ENCODE measurements around the gene MTERF4.

MTERF4 gene

GRCh38 chr2:241084856-241085444, 17.1 kb downstream of the MTERF4 start:
- DNase-seq = no peak

- no peak for DNase-seq
Measured at GRCh38 chr2:241083091-241083415, 19.0 kb downstream of the MTERF4 start.

DNA sequence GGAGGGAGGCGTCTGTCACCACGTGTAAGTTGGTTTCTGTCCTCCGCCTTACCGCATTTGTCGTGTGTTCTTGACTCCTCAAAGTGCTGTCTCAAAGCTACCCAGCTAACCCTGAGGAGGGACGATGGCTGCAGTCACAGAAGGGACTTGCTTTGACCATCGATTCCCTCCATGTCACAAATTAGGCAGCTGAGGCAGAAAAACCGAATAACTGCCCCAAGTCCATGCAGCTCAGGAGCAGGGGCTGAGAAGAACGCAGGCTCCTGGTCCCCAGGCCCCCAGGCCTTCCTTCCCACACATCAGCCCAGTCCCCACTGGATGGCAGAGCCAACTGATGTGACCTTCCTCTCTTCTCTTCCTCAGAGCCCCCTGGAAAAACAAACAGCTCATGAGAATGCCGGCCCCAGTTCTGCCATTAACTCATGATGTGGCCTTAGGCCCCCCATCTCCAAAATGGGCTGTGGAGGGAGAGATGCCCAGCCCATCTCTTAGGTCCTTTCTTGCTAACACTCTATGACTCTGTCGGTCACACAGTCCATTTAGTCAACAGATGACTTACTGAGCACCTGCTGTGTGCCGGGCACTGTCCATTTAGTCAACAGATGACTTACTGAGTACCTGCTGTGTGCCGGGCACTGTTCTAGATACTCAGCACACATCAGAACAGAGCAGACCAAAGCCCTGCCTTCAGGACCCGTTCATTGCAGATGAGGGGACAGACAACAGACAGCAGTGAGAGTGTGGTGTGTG, 19.6 kb downstream of the MTERF4 start:
- DNase-seq = no peak

GRCh38 chr2:241081643-241082340, 20.3 kb downstream of the MTERF4 start:
- no peak for DNase-seq

DNA sequence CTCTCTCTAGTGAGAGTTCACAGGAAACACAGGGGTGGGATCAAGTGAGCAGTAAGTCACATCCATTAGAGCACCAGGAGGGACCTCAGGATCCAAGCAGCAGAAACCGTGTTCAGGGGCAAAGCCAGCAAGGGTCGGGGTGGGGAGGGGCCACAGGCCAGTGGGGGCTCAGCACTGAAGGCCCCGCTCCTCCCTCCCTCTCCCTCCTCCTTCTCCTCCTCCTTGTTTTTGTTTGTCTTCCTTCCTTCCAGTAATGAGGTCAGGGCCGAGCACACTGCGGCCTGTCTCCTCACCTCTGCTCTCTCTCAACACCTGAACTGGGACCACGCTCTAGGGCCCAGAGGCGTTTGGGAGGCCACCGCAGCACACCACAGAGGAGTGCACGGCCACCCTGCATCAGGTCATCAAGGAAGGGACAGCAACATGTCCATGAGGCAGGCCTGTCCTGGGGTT, 20.9 kb downstream of the MTERF4 start:
- no peak for DNase-seq

GRCh38 chr2:241080405-241081189, 21.5 kb downstream of the MTERF4 start:
- no peak for DNase-seq

- no peak for DNase-seq
Measured at GRCh38 chr2:241074901-241075540, 27.1 kb downstream of the MTERF4 start.

DNA sequence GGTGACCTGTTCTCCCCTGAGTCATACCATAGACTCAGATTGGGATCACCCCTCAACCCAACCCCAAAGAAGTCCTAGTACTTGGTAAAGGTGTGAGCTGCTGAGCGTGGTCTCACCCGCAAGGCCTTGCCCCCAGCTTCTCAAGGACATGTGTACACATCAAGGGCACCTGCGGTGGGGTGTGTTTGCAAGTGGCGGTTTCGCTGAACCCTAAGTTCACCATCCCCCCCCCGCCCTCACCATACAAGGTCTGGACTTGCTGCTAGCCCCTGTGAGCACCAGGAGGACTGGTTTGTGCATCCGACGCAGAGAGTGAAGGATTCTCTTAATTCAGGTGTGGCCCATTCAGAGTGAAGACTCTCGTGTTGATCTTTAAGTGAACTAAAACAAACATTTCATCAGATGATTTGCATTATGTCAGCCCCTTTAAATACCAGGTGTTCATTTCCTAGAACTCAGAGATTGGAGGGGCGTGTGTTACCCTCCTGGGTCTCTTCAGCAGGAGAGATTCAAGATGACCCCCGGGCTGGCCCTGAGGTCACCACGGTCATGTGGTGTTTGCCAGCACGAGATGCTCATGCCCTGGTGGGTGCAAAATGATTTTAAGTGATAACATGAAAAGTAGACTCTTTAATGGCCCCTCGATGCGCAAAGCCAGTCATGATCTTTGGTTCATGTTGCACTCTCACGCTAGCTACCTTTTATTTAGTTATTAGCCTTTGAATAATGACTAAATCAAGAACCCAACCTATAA, 27.8 kb downstream of the MTERF4 start:
- no peak for DNase-seq

DNA sequence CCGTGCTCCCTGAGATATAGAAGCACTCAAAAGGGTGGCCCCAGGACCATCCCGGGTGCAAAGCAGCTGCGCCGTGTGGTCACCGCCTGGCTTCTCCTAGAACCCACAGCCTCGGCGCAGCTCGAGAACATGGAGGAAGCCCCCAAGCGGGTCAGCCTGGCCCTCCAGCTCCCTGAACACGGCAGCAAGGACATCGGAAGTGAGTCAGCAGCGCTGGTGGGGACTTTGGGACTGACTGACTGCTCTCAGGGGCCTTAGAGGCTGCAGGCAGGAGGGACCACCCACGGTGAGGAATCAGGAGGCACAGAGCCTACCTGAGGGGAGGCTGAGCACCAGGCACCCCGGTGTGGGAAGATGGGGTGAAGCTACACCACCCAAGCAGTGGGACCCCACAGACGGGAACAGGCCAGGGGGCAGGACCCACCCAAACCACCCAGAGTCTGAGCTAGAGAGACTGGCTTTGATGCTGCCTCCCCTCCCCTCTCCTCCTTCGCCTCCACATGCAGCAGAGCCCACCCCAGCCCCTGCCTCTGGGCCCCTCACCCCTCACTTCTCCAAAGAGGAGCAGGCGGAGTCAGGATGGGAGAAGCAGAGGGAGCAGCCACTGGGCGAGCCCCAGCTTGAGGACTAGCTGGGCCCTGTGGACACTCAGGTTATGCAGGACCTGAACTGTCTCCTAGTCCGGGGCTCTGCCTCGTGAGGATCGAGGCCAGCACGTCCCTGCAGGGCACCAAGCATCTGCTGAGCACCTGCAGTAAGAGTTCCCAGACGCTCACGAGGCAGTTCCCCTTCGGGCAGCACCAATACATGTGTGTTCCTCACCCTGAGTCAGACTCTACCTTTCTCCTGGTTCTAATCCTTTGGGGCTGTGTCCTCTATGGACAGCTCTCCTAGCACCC, 28.7 kb downstream of the MTERF4 start:
- DNase-seq = no peak

- no peak for DNase-seq
Measured at GRCh38 chr2:241072553-241073165, 29.4 kb downstream of the MTERF4 start.

DNA sequence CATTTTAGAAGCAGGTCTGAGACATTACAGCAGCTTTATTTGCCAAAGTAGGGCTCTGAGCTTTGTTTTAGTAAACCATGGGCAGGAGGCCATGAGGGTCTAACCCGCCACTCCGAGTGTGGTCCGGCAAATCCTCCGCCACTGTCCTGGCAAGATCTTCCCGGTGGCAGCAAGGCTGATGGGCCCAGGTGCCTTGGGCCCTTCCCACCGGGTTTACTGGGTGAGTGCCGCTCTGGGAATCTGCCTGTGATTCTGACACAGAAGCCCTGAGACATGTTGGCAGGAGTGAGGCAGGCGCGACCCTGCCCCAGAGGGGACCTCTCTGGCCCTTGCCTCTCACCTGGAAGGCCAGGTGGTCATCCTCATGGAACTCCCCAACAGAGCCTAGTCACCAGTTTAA, 29.9 kb downstream of the MTERF4 start:
- DNase-seq = no peak

DNA sequence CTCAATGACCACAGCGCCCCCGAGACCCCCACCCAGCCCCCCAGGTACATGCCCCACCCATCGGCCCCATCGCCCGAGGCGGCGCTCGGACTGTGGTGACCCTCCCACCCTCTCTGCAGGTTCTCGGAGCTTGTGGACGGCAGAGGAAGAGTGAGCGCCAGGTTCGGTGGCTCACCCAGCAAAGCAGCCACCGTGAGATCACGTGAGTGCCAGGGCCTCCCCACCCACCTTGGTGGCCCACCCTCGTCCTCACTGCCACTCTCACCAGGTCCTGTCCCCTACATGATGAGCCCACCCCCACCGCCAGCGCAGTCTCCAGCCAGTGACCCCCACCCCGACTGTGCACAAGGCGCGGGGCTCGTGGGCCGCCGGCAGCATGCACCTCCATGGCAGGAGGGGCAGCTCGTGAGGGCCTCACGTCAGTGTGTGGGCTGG, 30.4 kb downstream of the MTERF4 start:
- no peak for DNase-seq

- DNase-seq = no peak
Measured at GRCh38 chr2:241070811-241071676, 31.0 kb downstream of the MTERF4 start.

- DNase-seq = no peak
Measured at GRCh38 chr2:241070361-241070760, 31.7 kb downstream of the MTERF4 start.

- no peak for DNase-seq
Measured at GRCh38 chr2:241069821-241070281, 32.2 kb downstream of the MTERF4 start.

DNA sequence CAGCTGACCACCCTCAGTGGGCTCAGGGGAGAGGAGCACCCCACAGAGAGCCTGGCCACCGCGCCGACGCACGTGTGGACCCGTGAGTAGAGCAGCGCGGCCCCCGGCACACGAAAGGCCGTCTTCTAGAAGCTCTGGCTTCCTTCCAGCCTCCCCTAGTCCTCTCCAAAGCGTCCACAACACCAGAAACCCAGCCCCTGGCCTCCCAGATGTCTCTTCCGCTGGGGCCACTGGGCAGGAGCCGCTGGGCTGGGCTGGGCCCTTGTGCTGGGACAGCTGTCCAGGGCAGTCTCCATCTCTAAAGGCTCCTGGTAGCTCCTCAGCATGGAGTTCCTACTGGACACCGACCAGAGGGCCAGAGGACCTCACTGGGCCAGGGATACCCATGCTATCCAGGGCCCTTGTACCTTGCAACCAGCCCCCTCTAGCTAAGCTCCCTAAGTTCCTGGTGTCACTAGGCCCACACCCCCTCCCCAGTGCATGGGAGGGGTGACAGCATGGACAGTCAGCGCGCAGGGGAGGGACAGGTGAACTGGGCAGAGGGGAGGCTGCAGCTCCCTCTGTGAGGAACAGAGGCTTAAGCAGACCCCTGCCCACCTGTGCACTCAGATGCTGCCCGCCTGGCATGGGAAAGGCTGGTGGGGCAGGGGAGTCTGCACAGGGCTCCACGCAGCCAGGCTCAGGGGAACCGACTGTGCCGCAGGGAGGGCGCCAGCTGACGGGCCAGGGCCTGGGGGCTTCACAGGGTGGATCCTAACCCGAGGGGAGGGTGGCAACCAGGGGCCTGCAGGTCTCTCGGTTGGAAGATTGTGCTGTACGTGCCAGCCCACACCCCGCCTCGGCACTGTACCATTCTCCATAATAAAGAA, 32.9 kb downstream of the MTERF4 start:
- DNase-seq = no peak

GRCh38 chr2:241068136-241068941, 33.7 kb downstream of the MTERF4 start:
- DNase-seq = no peak
